HG03432 (cell line): ENCODE results near the gene GJC2.
A peak's percentile ranks its signal among the peaks of the same experiment; 100 is the strongest.
"Not testable (repeated sequence)": the region's sequence is repeated elsewhere in the genome, so short reads cannot be mapped to it uniquely, and the experiment has no call there.

Experiments
- ATAC-seq: cut with Tn5 transposase; IDR thresholded peaks from one replicate; pipeline ENCODE4 v1.9.1; 2021; ENCODE audit warnings: mild to moderate bottlenecking, moderate library complexity; ENCODE audit not compliant: unreplicated experiment

The GJC2 gene

GRCh38 chr1:228149406-228150119 is at the start of gene GJC2:
Gene GJC2 (plus strand): TSS chr1:228149930. CDS start chr1:228157759, 7,829 bp downstream.
- no peak for ATAC-seq

GRCh38 chr1:228100822-228101613 is 48.7 kb upstream of the GJC2 start:
- no peak for ATAC-seq

GRCh38 chr1:228101614-228101993 is 48.1 kb upstream of the GJC2 start:
- no peak for ATAC-seq

- peak; percentile 18 for ATAC-seq
Measured at GRCh38 chr1:228101994-228102790, 47.5 kb upstream of the GJC2 start.

- ATAC-seq: peak; percentile 81
Measured at GRCh38 chr1:228102791-228103620, 46.7 kb upstream of the GJC2 start, which contains the start of gene C1orf35. Gene C1orf35 (minus strand): TSS chr1:228103325. CDS start chr1:228103227, 98 bp downstream.

GRCh38 chr1:228104526-228105269 is 45.0 kb upstream of the GJC2 start:
- no peak for ATAC-seq

GRCh38 chr1:228105270-228105995 is 44.3 kb upstream of the GJC2 start:
- no peak for ATAC-seq

GRCh38 chr1:228105996-228106799 is 43.5 kb upstream of the GJC2 start:
- no peak for ATAC-seq

GRCh38 chr1:228106800-228107054 is 43.0 kb upstream of the GJC2 start:
- ATAC-seq: no peak

- ATAC-seq: no peak
Measured at GRCh38 chr1:228107636-228108035, 42.1 kb upstream of the GJC2 start.

GRCh38 chr1:228108055-228108690 is 41.6 kb upstream of the GJC2 start:
- no peak for ATAC-seq

- no peak for ATAC-seq
Measured at GRCh38 chr1:228108742-228109072, 41.0 kb upstream of the GJC2 start.

GRCh38 chr1:228109073-228109961 is 40.4 kb upstream of the GJC2 start, which contains the start of gene MRPL55:
Gene MRPL55 (minus strand): TSS chr1:228109299. CDS start chr1:228108260, 1,039 bp downstream.
- ATAC-seq: peak; percentile 91

- no peak for ATAC-seq
Measured at GRCh38 chr1:228109962-228110488, 39.7 kb upstream of the GJC2 start.

GRCh38 chr1:228110556-228110955 is 39.2 kb upstream of the GJC2 start:
- no peak for ATAC-seq

- ATAC-seq: not testable (repeated sequence)
Measured at GRCh38 chr1:228111315-228111714, 38.4 kb upstream of the GJC2 start.

- ATAC-seq: no peak
Measured at GRCh38 chr1:228112167-228112566, 37.6 kb upstream of the GJC2 start.
